ES-I3 (cell line): Measurements from ENCODE around the gene CNOT4.
"Not testable (repeated sequence)": the region's sequence is repeated elsewhere in the genome, so short reads cannot be mapped to it uniquely, and the experiment has no call there.

Source experiments
- H3K36me3 ChIP-seq: 2 replicates; pipeline ENCODE4 v1.6.1; 2013; ENCODE audit warnings: mild to moderate bottlenecking, low read length, control low read depth, moderate library complexity; ENCODE audit not compliant: insufficient read depth
- H3K4me1 ChIP-seq: 2 replicates; pipeline ENCODE4 v1.6.1; 2013; ENCODE audit warnings: mild to moderate bottlenecking, control low read depth, low read length; ENCODE audit not compliant: insufficient read depth
- H3K9ac ChIP-seq: 2 replicates; pipeline ENCODE4 v1.6.1; 2013; ENCODE audit warnings: low read depth, mild to moderate bottlenecking, low read length, moderate library complexity
- H3K9me3 ChIP-seq: 2 replicates; pipeline ENCODE4 v1.6.1; 2013; ENCODE audit warnings: mild to moderate bottlenecking, low read length, moderate library complexity; ENCODE audit not compliant: control insufficient read depth, insufficient read depth

Gene CNOT4

GRCh38 chr7:135366843-135367508 is 142.9 kb downstream of the CNOT4 start:
- no peak overlapping the region for H3K9ac ChIP-seq

GRCh38 chr7:135365721-135366120 is 144.2 kb downstream of the CNOT4 start:
- H3K9ac ChIP-seq = no peak overlapping the region
- H3K9me3 ChIP-seq = no peaks in the 10 kb centered on the region
- H3K36me3 ChIP-seq = no peaks in the 10 kb centered on the region
- H3K4me1 ChIP-seq = no peaks in the 10 kb centered on the region

More at GRCh38 chr7:135366843-135367508, 142.9 kb downstream of the CNOT4 start:
- Histone ChIP-seq H3K4me1 (no peaks in the 10 kb centered on the region), H3K36me3 (no peaks in the 10 kb centered on the region), H3K9me3 (no peaks in the 10 kb centered on the region)

- no peaks in the 10 kb centered on the region; the same call in 1 of the 2 replicates for H3K36me3 ChIP-seq
- no peaks in the 10 kb centered on the region for H3K4me1 ChIP-seq
- no peak overlapping the region for H3K9ac ChIP-seq
- no peaks in the 10 kb centered on the region for H3K9me3 ChIP-seq
These were observed 145.7 kb downstream of the CNOT4 start for GRCh38 chr7:135364206-135364605.

GRCh38 chr7:135362871-135363270 is 147.0 kb downstream of the CNOT4 start:
- H3K36me3 ChIP-seq = no peaks in the 10 kb centered on the region; the same call in 1 of the 2 replicates
- H3K4me1 ChIP-seq = no peaks in the 10 kb centered on the region
- H3K9me3 ChIP-seq = no peaks in the 10 kb centered on the region
- no peak overlapping the region for H3K9ac ChIP-seq

DNA sequence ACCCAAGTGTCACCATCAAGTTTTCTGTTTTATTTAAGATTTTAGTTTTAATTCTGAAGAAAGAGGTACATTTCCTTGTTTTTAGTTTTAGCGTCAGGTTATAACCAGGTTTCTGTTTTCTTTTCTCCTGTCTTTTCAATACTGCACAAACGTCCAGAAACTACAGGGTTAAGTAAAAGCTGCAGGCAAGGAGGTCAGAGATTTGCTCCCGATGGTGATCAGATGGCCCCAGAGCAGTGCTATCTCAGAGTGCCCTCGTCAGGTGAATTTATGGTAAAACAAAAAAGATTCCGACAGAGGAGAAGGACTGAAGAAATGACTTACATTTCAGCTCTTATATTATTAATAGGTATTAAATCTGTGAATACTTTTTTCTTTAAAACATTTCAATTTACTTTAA is 148.1 kb downstream of the CNOT4 start:
- no peaks in the 10 kb centered on the region for H3K9me3 ChIP-seq
- no peaks in the 10 kb centered on the region for H3K4me1 ChIP-seq
- H3K36me3 ChIP-seq = no peaks in the 10 kb centered on the region; the same call in 1 of the 2 replicates
- H3K9ac ChIP-seq = no peak overlapping the region

DNA sequence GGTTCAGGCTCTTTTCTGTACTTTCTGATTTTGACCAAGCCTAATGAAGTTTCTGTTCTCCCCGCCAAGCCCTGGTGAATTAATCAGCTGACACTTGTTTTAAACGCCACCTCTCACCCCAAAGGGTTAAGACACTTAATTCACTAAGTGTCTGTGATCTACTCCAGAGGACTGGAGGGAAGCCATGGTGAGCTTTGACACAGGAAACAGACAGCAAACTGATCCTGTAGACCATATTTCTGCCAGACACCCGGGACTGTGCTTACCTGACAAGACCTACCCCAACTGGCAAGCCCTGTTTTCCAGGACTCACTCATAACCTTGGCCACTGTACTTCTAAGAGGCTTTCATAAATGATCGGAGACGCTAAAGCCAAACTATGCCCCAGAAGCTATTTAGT is 150.3 kb downstream of the CNOT4 start:
- Histone ChIP-seq H3K9ac (no peak overlapping the region), H3K9me3 (no peaks in the 10 kb centered on the region), H3K36me3 (no peaks in the 10 kb centered on the region; the same call in 1 of the 2 replicates), H3K4me1 (peaks cover 4% of the 10 kb centered on the region; the same call in 1 of the 2 replicates)

DNA sequence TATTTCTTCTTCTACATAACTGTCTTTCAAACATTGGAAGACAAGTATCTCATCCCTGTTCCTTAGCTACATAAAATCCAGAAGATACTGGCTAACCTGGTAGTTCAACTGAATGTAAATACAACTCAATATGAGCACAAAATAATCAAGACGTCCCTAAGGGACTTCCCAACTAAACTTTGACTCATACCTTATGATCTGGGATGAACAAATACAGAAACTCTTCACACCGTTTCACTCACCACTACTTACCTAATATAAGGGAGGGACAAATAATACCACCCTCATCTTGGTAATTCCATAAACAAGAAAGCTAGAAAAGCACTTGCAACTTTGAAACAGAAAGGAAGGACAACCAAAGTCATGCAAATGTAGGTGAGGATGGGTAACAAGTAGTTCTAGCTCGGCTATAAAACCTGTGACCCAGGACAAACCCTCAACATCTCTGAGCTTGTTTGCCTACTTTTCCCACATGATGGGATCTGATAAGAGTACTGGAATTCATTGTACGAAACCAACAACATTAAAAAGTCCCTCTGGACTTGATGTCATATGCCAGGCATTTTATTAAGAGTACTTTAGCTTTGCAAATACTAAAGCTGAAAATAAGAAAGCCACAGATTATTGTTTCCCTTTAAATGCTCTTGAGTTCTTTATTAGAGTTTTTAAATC is 154.4 kb downstream of the CNOT4 start:
- no peaks in the 10 kb centered on the region; the same call in 1 of the 2 replicates for H3K36me3 ChIP-seq
- H3K4me1 ChIP-seq = peaks cover 4% of the 10 kb centered on the region; the same call in 1 of the 2 replicates

GRCh38 chr7:135353832-135354231 is 156.1 kb downstream of the CNOT4 start:
- H3K9me3 ChIP-seq = no peaks in the 10 kb centered on the region

More for the DNA sequence above, 154.4 kb downstream of the CNOT4 start:
- Histone ChIP-seq H3K9me3 (no peaks in the 10 kb centered on the region), H3K9ac (no peak overlapping the region)

DNA sequence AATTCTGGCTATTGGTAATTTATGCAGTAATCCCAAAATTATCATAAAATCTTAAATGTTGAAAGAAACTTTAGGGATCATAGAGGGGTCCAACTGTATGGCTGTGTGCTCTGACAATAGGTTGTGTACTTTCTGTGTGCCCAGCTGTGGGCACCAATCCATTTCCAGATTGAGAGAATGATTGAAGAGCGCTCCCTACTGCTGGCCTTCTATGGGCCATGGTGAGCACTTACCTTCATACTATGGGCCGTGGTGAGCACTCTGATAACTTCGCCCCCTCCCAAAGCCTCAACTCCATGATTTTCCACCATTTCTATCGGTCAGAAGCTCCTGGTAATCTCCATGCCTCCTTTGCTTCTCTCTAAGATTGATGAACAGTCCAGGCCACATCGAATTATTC is 157.6 kb downstream of the CNOT4 start:
- Histone ChIP-seq H3K9ac (no peak overlapping the region), H3K36me3 (no peaks in the 10 kb centered on the region), H3K4me1 (peaks cover 4% of the 10 kb centered on the region; the same call in 1 of the 2 replicates), H3K9me3 (no peaks in the 10 kb centered on the region)

More at GRCh38 chr7:135353832-135354231, 156.1 kb downstream of the CNOT4 start:
- Histone ChIP-seq H3K9ac (no peak overlapping the region), H3K36me3 (no peaks in the 10 kb centered on the region), H3K4me1 (peaks cover 4% of the 10 kb centered on the region; the same call in 1 of the 2 replicates)

- not testable (repeated sequence) for H3K36me3 ChIP-seq, H3K4me1 ChIP-seq, H3K9ac ChIP-seq, H3K9me3 ChIP-seq
These were observed 158.8 kb downstream of the CNOT4 start for GRCh38 chr7:135351070-135351469.

DNA sequence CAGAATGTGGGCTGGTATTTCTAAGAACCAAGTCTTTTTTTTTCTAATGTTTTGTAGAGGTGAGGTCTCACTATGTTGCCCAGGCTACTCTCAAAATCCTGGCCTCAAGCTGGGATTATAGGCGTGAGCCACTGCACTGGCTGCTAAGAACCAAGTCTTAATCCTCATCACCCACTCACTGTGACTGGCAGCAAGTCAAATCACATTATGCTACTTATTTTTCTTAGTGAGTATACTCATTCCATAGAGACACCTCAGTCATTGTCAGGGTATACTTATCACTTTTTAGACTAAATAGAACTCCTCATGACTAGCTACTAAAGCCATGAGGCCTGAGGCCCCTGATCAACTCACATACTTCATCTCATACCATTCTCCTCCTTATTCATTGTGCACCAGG is 160.2 kb downstream of the CNOT4 start:
- no peak overlapping the region for H3K9ac ChIP-seq
- no peaks in the 10 kb centered on the region for H3K36me3 ChIP-seq
- no peaks in the 10 kb centered on the region for H3K9me3 ChIP-seq
- H3K4me1 ChIP-seq = no peaks in the 10 kb centered on the region

DNA sequence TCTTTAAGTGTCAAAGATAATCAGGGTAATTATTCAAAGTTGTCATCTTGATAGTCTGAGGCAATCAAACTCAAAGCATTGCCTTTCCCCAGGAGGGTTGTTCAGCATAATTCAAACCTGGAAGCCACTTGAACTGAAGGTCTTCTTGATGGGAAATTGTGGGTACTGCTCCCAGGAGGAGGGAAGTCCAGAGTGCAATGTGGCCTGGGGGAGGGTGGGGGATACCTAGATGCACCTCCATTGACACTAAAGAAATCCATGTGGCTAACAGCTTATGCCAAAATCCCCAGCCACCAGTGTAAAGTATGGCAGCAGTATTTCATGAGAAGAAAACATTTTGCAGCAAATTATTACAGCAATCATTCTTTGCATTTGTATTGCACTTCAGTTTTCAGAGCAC is 161.4 kb downstream of the CNOT4 start:
- H3K36me3 ChIP-seq = no peaks in the 10 kb centered on the region
- no peaks in the 10 kb centered on the region for H3K4me1 ChIP-seq
- no peak overlapping the region for H3K9ac ChIP-seq
- no peaks in the 10 kb centered on the region for H3K9me3 ChIP-seq

DNA sequence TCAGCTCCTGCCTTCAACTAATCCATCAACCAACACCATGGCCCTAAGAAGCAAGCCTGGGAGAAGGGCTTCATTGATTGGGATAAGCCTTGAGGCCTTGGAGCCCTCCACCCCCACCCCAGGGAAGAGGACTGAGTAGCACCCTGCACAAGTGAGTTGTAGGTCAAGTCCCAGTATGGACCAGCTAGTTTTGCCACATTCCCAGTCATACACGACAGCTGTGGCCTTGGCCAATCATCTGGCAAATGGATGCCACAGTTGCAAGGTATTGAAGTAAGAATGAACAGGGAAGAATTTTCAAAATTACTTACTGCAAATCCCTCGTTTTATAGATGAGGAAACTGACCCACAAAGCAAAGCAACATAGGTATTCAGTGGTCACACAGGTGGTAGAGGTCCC is 166.5 kb downstream of the CNOT4 start:
- no peaks in the 10 kb centered on the region for H3K4me1 ChIP-seq
- no peaks in the 10 kb centered on the region for H3K9me3 ChIP-seq
- H3K9ac ChIP-seq = no peak overlapping the region
- no peaks in the 10 kb centered on the region for H3K36me3 ChIP-seq

DNA sequence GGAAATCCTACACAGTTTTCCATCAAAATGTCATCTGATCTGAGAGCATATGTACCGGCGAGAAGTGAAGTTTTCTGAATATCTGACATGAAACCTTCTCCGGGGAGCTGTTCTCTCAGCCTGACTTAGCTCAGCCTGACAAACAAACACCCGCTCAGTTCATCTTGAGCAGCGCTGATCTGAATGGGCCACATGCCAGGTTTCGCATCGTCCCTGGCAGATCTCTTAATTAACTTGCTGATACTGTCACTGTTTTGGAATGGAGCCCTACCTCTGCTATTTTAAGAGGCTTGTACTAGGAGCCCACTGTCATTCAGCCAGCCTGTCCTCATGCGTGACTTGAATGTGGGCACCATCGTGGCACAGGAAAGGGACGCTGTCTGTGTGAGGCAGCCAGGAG is 167.0 kb downstream of the CNOT4 start:
- Histone ChIP-seq H3K9ac (no peak overlapping the region), H3K9me3 (no peaks in the 10 kb centered on the region), H3K4me1 (no peaks in the 10 kb centered on the region), H3K36me3 (no peaks in the 10 kb centered on the region)

GRCh38 chr7:135341049-135341448 is 168.9 kb downstream of the CNOT4 start:
- H3K36me3 ChIP-seq = no peaks in the 10 kb centered on the region
- H3K9ac ChIP-seq = no peak overlapping the region
- no peaks in the 10 kb centered on the region for H3K4me1 ChIP-seq
- H3K9me3 ChIP-seq = no peaks in the 10 kb centered on the region
